GM12892 (cell line): Measurements from ENCODE around the gene CDKN2AIPNL.

Experiments used
- POLR2A ChIP-seq: IDR thresholded peaks from 2 replicates; pipeline ENCODE4 v1.6.1; 2011; ENCODE audit warnings: low read depth, low read length, control low read depth
- POLR2AphosphoS5 ChIP-seq: IDR thresholded peaks from 2 replicates; pipeline ENCODE4 v1.6.1; 2011; ENCODE audit warnings: low read depth, low read length, control low read depth
- TAF1 ChIP-seq: IDR thresholded peaks from 2 replicates; pipeline ENCODE4 v1.6.1; 2011; ENCODE audit warnings: low read depth, mild to moderate bottlenecking, control low read depth, low read length, borderline replicate concordance

GRCh38 chr5:134455466-134455865 lies 43.8 kb upstream of the CDKN2AIPNL start:
- TF ChIP-seq POLR2A (no peak), TAF1 (no peak), POLR2AphosphoS5 (no peak)
